HEK293 (cell line): ENCODE measurements around the gene TTC33.
A peak's percentile ranks its signal among the peaks of the same experiment; 100 is the strongest.

Experiments
- CTCF ChIA-PET: fragments of 350-600 bp; formaldehyde crosslinking; extraction: SDS; loops from one replicate; lab custom pipeline; 2021; ENCODE audit warnings: antibody characterized with exemption; lab: Yijun Ruan, JAX
- POLR2A ChIA-PET: fragments of 300-600 bp; formaldehyde crosslinking; extraction: SDS; loops from one replicate; lab custom pipeline; 2020; ENCODE audit warnings: antibody characterized with exemption, inconsistent platforms; lab: Yijun Ruan, JAX
- H3K27ac ChIP-seq: fragments of 200-500 bp; sonication (Bioruptor generic); 2 replicates; pipeline ENCODE4 v1.5.1; 2014; ENCODE audit warnings: low read depth, low read length, control low read depth, inconsistent platforms; ENCODE audit errors: extremely low read depth
- H3K36me3 ChIP-seq, 2 experiments: fragments of 200-500 bp in 1 of 2; sonication (Bioruptor generic) in 1 of 2; 1 replicate in 1 of 2; 2 replicates in 1 of 2; pipeline ENCODE4 v1.5.1; 2014 to 2017; ENCODE audit warnings: inconsistent platforms in 2 of 2, low read length in 2 of 2; ENCODE audit not compliant: control insufficient read depth in 2 of 2, insufficient read depth in 1 of 2
- H3K4me1 ChIP-seq: fragments of 200-500 bp; sonication (Bioruptor generic); 2 replicates; pipeline ENCODE4 v1.5.1; 2014; ENCODE audit warnings: mild to moderate bottlenecking, low read length, inconsistent platforms; ENCODE audit not compliant: control insufficient read depth, insufficient read depth
- H3K4me3 ChIP-seq: 2 replicates; pipeline ENCODE4 v1.5.1; 2011; ENCODE audit warnings: low read depth, mild to moderate bottlenecking, control low read depth, low read length, moderate library complexity
- H3K9me3 ChIP-seq: fragments of 200-500 bp; sonication (Bioruptor generic); 2 replicates; pipeline ENCODE4 v1.5.1; 2014; ENCODE audit warnings: low read depth, low read length, inconsistent platforms; ENCODE audit not compliant: control insufficient read depth, insufficient read depth
- SALL2 ChIP-seq: fragments of 450-650 bp; formaldehyde crosslinking; IDR thresholded peaks from 2 replicates; pipeline ENCODE4 v1.5.0; 2017; ENCODE audit warnings: missing biosample characterization, mild to moderate bottlenecking, missing genetic modification characterization, borderline replicate concordance
- ZNF121 ChIP-seq: fragments of 450-650 bp; formaldehyde crosslinking; IDR thresholded peaks from 2 replicates; pipeline ENCODE4 v1.5.1; 2016; ENCODE audit warnings: missing biosample characterization, missing genetic modification characterization
- ZNF132 ChIP-seq: fragments of 450-650 bp; formaldehyde crosslinking; IDR thresholded peaks from 2 replicates; pipeline ENCODE4 v1.5.1; 2017; ENCODE audit warnings: missing biosample characterization, missing genetic modification characterization, borderline replicate concordance
- ZNF416 ChIP-seq: fragments of 450-650 bp; formaldehyde crosslinking; IDR thresholded peaks from 2 replicates; pipeline ENCODE4 v1.5.1; 2016; ENCODE audit warnings: missing biosample characterization, missing genetic modification characterization
- ZNF433 ChIP-seq: fragments of 450-650 bp; formaldehyde crosslinking; IDR thresholded peaks from 2 replicates; pipeline ENCODE4 v1.5.1; 2016; ENCODE audit warnings: missing biosample characterization, missing genetic modification characterization, low read depth
- ZNF510 ChIP-seq: fragments of 450-650 bp; formaldehyde crosslinking; IDR thresholded peaks from 2 replicates; pipeline ENCODE4 v1.5.1; 2018; ENCODE audit warnings: mild to moderate bottlenecking, missing genetic modification characterization, missing biosample characterization; ENCODE audit not compliant: insufficient replicate concordance
- ZNF549 ChIP-seq: fragments of 450-650 bp; IDR thresholded peaks from 2 replicates; pipeline ENCODE4 v1.5.1; 2018; ENCODE audit warnings: missing biosample characterization, missing genetic modification characterization, mild to moderate bottlenecking, inconsistent platforms, moderate library complexity
- ZNF704 ChIP-seq: fragments of 450-650 bp; formaldehyde crosslinking; IDR thresholded peaks from 2 replicates; pipeline ENCODE4 v1.5.1; 2016; ENCODE audit warnings: missing biosample characterization, missing genetic modification characterization
- ZNF843 ChIP-seq: fragments of 450-650 bp; formaldehyde crosslinking; IDR thresholded peaks from 2 replicates; pipeline ENCODE4 v1.5.1; 2016; ENCODE audit warnings: missing biosample characterization, missing genetic modification characterization
- TF ChIP-seq, protein P1 (sequence below): fragments of 450-650 bp; formaldehyde crosslinking; IDR thresholded peaks from 2 replicates; pipeline ENCODE4 v1.5.1; 2016; ENCODE audit warnings: missing biosample characterization, missing genetic modification characterization
- TF ChIP-seq, protein P2 (sequence below): fragments of 450-650 bp; formaldehyde crosslinking; IDR thresholded peaks from 2 replicates; pipeline ENCODE4 v1.5.1; 2016; ENCODE audit warnings: missing biosample characterization, missing genetic modification characterization
- TF ChIP-seq, protein P3 (sequence below): fragments of 450-650 bp; formaldehyde crosslinking; IDR thresholded peaks from 2 replicates; pipeline ENCODE4 v1.5.1; 2016; ENCODE audit warnings: missing biosample characterization, missing genetic modification characterization

Gene TTC33

DNA sequence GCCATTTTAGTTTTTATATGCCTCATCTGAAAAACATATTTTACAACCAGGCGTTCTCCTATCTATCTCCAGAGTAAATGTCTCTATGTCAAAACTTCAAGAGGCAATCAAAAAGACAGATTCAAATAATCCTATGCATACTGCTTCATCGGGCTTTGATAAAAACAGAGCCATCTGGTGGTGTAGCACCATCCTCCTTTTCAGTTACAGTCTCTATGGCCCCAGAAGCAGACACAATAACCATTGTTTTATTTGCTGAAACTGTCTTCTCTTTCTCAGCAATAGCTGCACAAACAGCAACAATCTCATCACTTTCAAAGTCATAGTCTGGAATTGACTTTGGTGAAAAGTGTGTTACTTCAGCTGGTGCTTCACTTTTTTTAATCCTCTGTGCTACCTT, 39.8 kb downstream of the TTC33 start:
- Histone ChIP-seq H3K4me3 (no peak overlapping the region), H3K27ac (no peak overlapping the region), H3K9me3 (no peaks in the 10 kb centered on the region; the same call in 1 of the 2 replicates), H3K36me3 (peaks cover 4 to 9% of the 10 kb centered on the region in 2 experiments), H3K4me1 (peaks cover 5% of the 10 kb centered on the region; the same call in 1 of the 2 replicates)
- ChIA-PET CTCF (interaction anchor here (0.5 to 1.3 kb wide), 5 partner anchors 15 to 1293 kb away, joined by 3 to 4 read pairs (median 4); no protein-coding TSS in a partner anchor), POLR2A (no interaction called here)
- TF ChIP-seq ZNF549 (tag by site-specific recombination) = no peak
- TF ChIP-seq ZNF121 = no peak
- no peak for TF ChIP-seq ZNF843
- TF ChIP-seq, protein P1, sequence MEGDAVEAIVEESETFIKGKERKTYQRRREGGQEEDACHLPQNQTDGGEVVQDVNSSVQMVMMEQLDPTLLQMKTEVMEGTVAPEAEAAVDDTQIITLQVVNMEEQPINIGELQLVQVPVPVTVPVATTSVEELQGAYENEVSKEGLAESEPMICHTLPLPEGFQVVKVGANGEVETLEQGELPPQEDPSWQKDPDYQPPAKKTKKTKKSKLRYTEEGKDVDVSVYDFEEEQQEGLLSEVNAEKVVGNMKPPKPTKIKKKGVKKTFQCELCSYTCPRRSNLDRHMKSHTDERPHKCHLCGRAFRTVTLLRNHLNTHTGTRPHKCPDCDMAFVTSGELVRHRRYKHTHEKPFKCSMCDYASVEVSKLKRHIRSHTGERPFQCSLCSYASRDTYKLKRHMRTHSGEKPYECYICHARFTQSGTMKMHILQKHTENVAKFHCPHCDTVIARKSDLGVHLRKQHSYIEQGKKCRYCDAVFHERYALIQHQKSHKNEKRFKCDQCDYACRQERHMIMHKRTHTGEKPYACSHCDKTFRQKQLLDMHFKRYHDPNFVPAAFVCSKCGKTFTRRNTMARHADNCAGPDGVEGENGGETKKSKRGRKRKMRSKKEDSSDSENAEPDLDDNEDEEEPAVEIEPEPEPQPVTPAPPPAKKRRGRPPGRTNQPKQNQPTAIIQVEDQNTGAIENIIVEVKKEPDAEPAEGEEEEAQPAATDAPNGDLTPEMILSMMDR (tag by site-specific recombination) = 0 out of 2 replicates have a peak, but pooled peaks have one; percentile 14
- TF ChIP-seq ZNF132 (tag by site-specific recombination) = no peak
- TF ChIP-seq ZNF704 (tag by site-specific recombination) = no peak

DNA sequence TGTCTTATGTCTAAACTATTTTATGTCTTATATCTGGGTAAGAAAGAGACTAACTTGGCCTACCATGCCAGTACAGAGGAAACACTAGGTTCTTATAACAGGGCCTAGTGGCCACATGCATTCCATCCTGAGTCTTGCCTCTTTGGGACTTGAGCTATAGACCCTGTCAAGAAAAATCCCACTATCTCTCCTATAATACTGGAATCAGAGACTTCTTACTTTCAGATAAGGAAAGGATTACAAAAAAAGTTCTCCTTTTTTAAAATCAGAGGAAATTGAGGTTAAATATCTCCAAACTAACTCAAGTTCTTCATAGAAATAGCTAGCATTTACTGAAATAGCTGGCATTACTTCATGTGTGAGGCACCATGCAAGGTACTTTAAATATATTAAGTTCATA, 41.8 kb downstream of the TTC33 start:
- H3K36me3 ChIP-seq = no peaks in the 10 kb centered on the region; a peak in 1 of 3 replicates
- TF ChIP-seq ZNF433 (tag by site-specific recombination) = no peak
- TF ChIP-seq, protein P2, sequence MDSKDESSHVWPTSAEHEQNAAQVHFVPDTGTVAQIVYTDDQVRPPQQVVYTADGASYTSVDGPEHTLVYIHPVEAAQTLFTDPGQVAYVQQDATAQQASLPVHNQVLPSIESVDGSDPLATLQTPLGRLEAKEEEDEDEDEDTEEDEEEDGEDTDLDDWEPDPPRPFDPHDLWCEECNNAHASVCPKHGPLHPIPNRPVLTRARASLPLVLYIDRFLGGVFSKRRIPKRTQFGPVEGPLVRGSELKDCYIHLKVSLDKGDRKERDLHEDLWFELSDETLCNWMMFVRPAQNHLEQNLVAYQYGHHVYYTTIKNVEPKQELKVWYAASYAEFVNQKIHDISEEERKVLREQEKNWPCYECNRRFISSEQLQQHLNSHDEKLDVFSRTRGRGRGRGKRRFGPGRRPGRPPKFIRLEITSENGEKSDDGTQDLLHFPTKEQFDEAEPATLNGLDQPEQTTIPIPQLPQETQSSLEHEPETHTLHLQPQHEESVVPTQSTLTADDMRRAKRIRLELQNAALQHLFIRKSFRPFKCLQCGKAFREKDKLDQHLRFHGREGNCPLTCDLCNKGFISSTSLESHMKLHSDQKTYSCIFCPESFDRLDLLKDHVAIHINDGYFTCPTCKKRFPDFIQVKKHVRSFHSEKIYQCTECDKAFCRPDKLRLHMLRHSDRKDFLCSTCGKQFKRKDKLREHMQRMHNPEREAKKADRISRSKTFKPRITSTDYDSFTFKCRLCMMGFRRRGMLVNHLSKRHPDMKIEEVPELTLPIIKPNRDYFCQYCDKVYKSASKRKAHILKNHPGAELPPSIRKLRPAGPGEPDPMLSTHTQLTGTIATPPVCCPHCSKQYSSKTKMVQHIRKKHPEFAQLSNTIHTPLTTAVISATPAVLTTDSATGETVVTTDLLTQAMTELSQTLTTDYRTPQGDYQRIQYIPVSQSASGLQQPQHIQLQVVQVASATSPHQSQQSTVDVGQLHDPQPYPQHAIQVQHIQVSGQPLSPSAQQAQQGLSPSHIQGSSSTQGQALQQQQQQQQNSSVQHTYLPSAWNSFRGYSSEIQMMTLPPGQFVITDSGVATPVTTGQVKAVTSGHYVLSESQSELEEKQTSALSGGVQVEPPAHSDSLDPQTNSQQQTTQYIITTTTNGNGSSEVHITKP (tag by site-specific recombination) = no peak
- TF ChIP-seq ZNF510 (tag by site-specific recombination) = no peak
- TF ChIP-seq SALL2 (tag by site-specific recombination) = no peak
- TF ChIP-seq, protein P3, sequence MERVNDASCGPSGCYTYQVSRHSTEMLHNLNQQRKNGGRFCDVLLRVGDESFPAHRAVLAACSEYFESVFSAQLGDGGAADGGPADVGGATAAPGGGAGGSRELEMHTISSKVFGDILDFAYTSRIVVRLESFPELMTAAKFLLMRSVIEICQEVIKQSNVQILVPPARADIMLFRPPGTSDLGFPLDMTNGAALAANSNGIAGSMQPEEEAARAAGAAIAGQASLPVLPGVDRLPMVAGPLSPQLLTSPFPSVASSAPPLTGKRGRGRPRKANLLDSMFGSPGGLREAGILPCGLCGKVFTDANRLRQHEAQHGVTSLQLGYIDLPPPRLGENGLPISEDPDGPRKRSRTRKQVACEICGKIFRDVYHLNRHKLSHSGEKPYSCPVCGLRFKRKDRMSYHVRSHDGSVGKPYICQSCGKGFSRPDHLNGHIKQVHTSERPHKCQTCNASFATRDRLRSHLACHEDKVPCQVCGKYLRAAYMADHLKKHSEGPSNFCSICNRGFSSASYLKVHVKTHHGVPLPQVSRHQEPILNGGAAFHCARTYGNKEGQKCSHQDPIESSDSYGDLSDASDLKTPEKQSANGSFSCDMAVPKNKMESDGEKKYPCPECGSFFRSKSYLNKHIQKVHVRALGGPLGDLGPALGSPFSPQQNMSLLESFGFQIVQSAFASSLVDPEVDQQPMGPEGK (tag by site-specific recombination) = no peak
- TF ChIP-seq ZNF416 (tag by site-specific recombination) = no peak
- TF ChIP-seq, all 188 proteins: peak for 0
- Histone ChIP-seq H3K9me3 (no peaks in the 10 kb centered on the region), H3K4me1 (peaks cover 5% of the 10 kb centered on the region; the same call in 1 of the 2 replicates), H3K27ac (no peak overlapping the region), H3K4me3 (no peak overlapping the region)
- ChIA-PET POLR2A (no interaction called here), CTCF (interaction anchor here (1.2 kb wide), 1 partner anchor 11 kb away, joined by 3 read pairs; no protein-coding TSS in a partner anchor)
